Dermis microvascular lymphatic vessel endothelial cell (primary cell): ENCODE data around the gene NCF1. TPM values are rescaled to one million over a fixed set of nuclear protein-coding genes. Genes with fewer than 3 reads are reported as not detected.
A peak's percentile ranks its signal among the peaks of the same experiment; 100 is the strongest.
"Not testable (repeated sequence)": the region's sequence is repeated elsewhere in the genome, so short reads cannot be mapped to it uniquely, and the experiment has no call there.

Experiments used
- DNase-seq, 2 donors: peaks; one replicate each; pipeline versions ENCODE4 v3.0.0 to v3.0.0-alpha.2; 2010; ENCODE audit warnings: low read depth in 2 of 2
- total RNA-seq: library from RNA; depleted of rRNA; stranded (reverse); fragments of >200 nt; gene quantifications from 2 replicates; pipeline ENCODE4 v1.2.1, GENCODE V29; 2014

Gene NCF1
- total RNA-seq, 1 donor from 2014 or later: not detected

- DNase-seq: peak; percentile 69 to 87
These were observed 14.7 kb downstream of the NCF1 start for GRCh38 chr7:74788369-74789150.

GRCh38 chr7:74789200-74789736 is 15.5 kb downstream of the NCF1 start:
- DNase-seq: not testable (repeated sequence)

GRCh38 chr7:74797848-74798622 is 24.2 kb downstream of the NCF1 start:
- not testable (repeated sequence) for DNase-seq

- DNase-seq: not testable (repeated sequence)
These were observed 24.8 kb downstream of the NCF1 start for GRCh38 chr7:74798644-74799043.

- not testable (repeated sequence) for DNase-seq
These were observed 42.1 kb downstream of the NCF1 start for GRCh38 chr7:74815882-74816281.

- DNase-seq: not testable (repeated sequence)
These were observed 46.5 kb downstream of the NCF1 start for GRCh38 chr7:74820146-74820805.

GRCh38 chr7:74821259-74821658 is 47.4 kb downstream of the NCF1 start:
- DNase-seq: not testable (repeated sequence)

GRCh38 chr7:74829959-74830358 is 56.1 kb downstream of the NCF1 start:
- not testable (repeated sequence) for DNase-seq

GRCh38 chr7:74830411-74830810 is 56.6 kb downstream of the NCF1 start:
- not testable (repeated sequence) for DNase-seq

Other genes with a start within 250 kb of the NCF1 start
- gene GTF2I, start 116.3 kb upstream of the NCF1 start, total RNA-seq: 71.4 and 96.8 TPM in 2 replicates
- gene GTF2IRD2, start 77.6 kb downstream of the NCF1 start, total RNA-seq: 2.9 and 3.1 TPM in 2 replicates
- gene CASTOR2, start 190.7 kb downstream of the NCF1 start, total RNA-seq: 10.5 and 14.7 TPM in 2 replicates